OCI-M2 (cell line): ENCODE measurements around the gene SLC26A8.
"Not testable (repeated sequence)": the region's sequence is repeated elsewhere in the genome, so short reads cannot be mapped to it uniquely, and the experiment has no call there.

Source experiments
- DNase-seq: peaks from one replicate; lab custom pipeline; 2025; ENCODE audit not compliant: unreplicated experiment; lab: John Stamatoyannopoulos, UW

SLC26A8 gene

GRCh38 chr6:35954333-35954732 is 70.1 kb downstream of the SLC26A8 start:
- DNase-seq = no peak

GRCh38 chr6:35948725-35949124 is 75.7 kb downstream of the SLC26A8 start:
- no peak for DNase-seq

GRCh38 chr6:35945650-35946025 is 78.8 kb downstream of the SLC26A8 start:
- no peak for DNase-seq

GRCh38 chr6:35943390-35943789 is 81.1 kb downstream of the SLC26A8 start:
- no peak for DNase-seq

GRCh38 chr6:35942355-35942754 is 82.1 kb downstream of the SLC26A8 start:
- DNase-seq = no peak

- DNase-seq = not testable (repeated sequence)
These were observed 83.3 kb downstream of the SLC26A8 start for GRCh38 chr6:35941170-35941569.

GRCh38 chr6:35940014-35940413 is 84.4 kb downstream of the SLC26A8 start:
- not testable (repeated sequence) for DNase-seq

GRCh38 chr6:35939259-35939658 is 85.2 kb downstream of the SLC26A8 start:
- DNase-seq = not testable (repeated sequence)

- no peak for DNase-seq
These were observed 87.6 kb downstream of the SLC26A8 start for GRCh38 chr6:35936681-35937359.

- no peak for DNase-seq
These were observed 89.0 kb downstream of the SLC26A8 start for GRCh38 chr6:35935469-35935868.

GRCh38 chr6:35933844-35934243 is 90.6 kb downstream of the SLC26A8 start:
- DNase-seq = no peak

GRCh38 chr6:35931873-35932272 is 92.6 kb downstream of the SLC26A8 start:
- not testable (repeated sequence) for DNase-seq

GRCh38 chr6:35931120-35931561 is 93.3 kb downstream of the SLC26A8 start:
- no peak for DNase-seq

- no peak for DNase-seq
These were observed 94.8 kb downstream of the SLC26A8 start for GRCh38 chr6:35929601-35930000.

GRCh38 chr6:35926509-35927215 is 97.8 kb downstream of the SLC26A8 start:
- DNase-seq = no peak

GRCh38 chr6:35925961-35926360 is 98.5 kb downstream of the SLC26A8 start:
- no peak for DNase-seq

GRCh38 chr6:35924146-35924545 is 100.3 kb downstream of the SLC26A8 start:
- DNase-seq = no peak

GRCh38 chr6:35922139-35922554 is 102.3 kb downstream of the SLC26A8 start:
- no peak for DNase-seq

- no peak for DNase-seq
These were observed 103.4 kb downstream of the SLC26A8 start, which contains the start of gene SRPK1 for GRCh38 chr6:35920793-35921732. TSS of gene SRPK1 (minus strand) at chr6:35921098. CDS start at chr6:35921056, 42 bp downstream.

GRCh38 chr6:35919827-35920751 is 104.4 kb downstream of the SLC26A8 start:
- DNase-seq = no peak
